Panc1 (cell line): ENCODE measurements around the gene FCF1.

Source experiments
- SIN3A ChIP-seq: IDR thresholded peaks from 2 replicates; pipeline ENCODE4 v1.6.1; 2012; ENCODE audit warnings: low read depth, mild to moderate bottlenecking, low read length, moderate library complexity, borderline replicate concordance; ENCODE audit not compliant: insufficient read depth
- TF ChIP-seq, protein P1 (sequence below): fragments of 450-650 bp; IDR thresholded peaks from 2 replicates; pipeline ENCODE4 v1.5.1; 2017; ENCODE audit warnings: mild to moderate bottlenecking

DNA sequence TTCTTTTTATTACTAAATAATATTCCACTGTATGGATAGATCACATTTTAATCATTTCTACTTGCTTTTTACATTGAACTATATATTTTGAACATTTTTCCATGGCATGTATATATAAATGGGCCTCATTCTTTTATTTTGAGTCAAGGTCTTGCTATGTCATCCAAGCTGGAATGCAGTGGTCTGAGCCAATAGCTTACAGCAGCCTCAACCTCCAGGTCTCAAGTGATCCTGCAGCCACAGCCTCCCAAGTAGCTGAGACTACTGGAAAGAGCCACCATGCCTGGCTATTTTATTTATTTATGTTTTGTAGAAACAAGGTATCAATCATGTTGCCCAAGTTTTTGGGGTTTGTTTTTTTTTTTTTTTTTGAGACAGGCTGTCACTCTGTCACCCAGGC is 7.6 kb downstream of the FCF1 start:
- TF ChIP-seq, protein P1, sequence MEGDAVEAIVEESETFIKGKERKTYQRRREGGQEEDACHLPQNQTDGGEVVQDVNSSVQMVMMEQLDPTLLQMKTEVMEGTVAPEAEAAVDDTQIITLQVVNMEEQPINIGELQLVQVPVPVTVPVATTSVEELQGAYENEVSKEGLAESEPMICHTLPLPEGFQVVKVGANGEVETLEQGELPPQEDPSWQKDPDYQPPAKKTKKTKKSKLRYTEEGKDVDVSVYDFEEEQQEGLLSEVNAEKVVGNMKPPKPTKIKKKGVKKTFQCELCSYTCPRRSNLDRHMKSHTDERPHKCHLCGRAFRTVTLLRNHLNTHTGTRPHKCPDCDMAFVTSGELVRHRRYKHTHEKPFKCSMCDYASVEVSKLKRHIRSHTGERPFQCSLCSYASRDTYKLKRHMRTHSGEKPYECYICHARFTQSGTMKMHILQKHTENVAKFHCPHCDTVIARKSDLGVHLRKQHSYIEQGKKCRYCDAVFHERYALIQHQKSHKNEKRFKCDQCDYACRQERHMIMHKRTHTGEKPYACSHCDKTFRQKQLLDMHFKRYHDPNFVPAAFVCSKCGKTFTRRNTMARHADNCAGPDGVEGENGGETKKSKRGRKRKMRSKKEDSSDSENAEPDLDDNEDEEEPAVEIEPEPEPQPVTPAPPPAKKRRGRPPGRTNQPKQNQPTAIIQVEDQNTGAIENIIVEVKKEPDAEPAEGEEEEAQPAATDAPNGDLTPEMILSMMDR = no peak
- no peak for TF ChIP-seq SIN3A
